ENCODE results near the gene ALX4.

GRCh38 chr11:44298862-44299261 lies 11.1 kb downstream of the ALX4 start:
- no peak for TF ChIP-seq CTCF (IDR thresholded peaks at IDR 0.05)
- no peak for TF ChIP-seq EZH2 (IDR thresholded peaks at IDR 0.05; ENCODE audit: borderline replicate concordance, insufficient read depth, low read depth, low read length, poor library complexity, severe bottlenecking)
